SIG-M5 (cell line): ENCODE data around the gene COMMD10.

ENCODE experiments used
- DNase-seq: peaks from one replicate; lab custom pipeline; 2025; lab: John Stamatoyannopoulos, UW

COMMD10 gene

GRCh38 chr5:116292321-116292720 is 207.5 kb downstream of the COMMD10 start:
- DNase-seq = no peak

DNA sequence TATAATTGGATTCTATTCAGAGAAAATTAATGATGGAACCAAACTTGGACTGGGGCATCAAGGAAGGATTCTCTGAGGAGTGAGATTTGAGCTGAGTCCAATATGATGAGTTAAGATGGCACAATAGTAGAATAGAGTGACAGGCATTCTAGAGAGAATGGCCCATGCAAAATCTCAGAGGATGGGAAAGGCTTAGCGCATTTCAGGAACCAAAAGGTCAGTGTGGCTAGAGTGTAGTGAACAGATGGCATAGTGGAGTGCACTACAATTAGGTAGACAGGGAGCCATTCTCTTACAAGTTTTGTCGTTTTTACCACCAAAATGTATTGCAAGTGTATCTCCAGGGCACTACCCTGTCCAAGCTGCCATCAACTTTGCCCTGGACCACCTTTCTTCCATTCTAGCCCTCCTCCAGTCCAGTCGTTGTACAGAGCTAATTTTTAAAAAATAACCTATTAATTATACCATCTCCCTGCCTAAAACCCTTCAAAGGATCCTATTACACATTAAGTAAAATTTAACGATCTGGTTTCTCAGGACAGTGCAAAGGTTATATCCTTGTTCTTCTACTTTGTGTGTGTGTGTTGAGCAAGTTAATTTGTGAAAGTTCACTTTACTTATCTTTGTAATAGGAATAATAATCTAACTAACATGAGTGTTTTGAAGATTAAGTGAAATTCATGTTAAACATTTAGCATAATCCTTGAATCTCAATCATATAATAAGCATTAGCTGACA is 211.7 kb downstream of the COMMD10 start:
- DNase-seq = no peak

DNA sequence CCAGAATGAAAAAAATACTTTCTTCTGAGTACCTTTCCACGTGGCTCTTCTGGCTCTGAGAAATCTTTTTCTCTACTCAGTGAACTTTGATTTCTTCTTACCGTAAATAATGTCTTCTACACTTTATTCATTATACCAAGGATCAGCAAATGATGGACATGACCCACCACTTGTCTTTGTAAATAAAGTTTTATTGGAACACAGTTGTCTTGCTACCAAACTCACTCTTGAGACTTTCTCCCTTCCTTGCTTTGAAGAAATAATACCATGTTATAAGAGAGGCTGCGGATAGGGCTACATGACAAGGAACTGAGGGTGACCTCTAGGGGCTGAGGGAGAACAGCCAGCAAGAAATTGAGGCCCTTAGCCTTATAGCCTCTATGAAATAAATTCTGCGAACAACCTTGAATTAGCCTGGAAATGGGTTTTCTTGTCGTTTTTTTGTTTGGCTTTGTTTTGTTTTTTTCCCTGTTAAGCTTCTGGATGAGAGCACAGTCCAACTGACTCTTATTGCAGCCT is 212.5 kb downstream of the COMMD10 start:
- DNase-seq = no peak

DNA sequence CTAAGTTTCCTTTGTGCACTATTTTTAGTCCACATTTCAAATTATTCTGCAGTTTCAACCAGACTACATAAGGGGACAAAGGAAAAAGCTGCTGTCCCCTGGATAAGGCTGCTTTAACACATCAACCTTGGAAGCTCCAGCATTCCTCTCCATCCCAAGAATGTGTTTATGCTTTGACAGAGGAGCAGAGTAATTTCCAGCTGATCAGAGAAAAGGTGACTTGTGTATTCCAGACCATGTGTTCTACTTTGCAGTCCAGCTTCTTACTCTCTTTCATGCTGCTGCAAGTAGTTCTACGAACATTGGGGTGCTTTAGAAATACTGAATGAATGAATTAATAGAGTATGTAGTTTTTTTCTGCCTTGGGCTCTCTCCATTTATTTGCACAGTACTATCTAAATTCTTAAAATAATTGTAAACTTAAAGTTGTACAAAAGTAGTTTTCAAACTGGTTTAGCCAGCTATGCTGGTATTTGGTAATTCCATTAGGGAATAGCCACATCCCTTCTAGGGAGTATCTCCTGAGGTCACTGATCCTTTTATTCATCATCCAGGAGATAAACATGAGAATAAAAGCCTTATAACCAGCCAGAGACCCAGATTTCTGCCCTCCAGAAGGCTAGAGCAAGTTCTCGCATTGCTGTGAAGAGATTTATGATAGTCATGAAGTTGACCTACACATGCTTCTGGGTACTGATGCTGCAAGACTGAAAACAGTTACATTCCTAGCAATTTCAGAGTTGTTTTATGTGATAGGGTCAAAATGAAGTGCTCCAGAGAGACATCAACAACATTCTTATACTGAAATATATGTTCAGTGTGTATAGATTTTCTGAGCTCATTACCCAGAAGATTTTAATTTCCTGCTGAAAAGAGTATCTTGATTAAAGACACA is 215.2 kb downstream of the COMMD10 start:
- no peak for DNase-seq

DNA sequence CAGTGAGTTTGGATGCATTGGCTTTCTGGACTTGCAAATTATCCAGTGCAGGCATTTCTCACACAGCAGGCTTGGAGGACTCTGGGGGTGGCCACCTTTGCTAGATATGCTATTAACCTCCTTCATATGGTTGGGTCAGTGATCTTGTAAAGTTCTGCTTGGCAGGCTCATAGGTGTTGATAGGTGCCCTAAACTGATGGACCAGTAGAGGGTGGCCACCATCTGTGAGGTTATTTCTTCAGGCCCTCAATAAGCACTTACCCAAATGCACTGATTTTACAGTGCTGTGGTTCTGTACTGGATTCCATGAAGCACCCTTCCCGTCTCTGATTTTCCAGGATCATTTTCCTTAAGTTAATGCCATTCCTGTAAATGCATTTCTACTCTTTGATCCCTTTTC is 216.3 kb downstream of the COMMD10 start:
- no peak for DNase-seq

DNA sequence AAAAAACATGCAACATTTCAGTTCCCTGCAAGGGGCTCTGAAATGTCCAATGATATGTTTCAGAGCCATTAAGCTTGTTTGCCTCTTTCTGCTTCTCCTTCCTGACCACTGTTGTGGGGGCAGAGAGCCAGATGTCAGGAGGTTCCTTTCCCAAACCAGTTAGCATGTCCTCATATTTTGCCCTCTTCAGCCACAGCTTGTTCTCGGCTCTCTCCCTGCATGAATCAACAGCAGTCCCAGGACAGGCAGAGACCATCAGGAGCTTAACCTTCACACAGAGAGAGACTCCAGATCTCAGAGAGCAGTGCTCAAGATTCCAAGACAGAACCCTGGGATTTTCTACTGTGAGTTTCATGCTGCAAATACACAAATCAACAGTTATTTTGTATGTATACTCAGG is 218.5 kb downstream of the COMMD10 start:
- DNase-seq = no peak

DNA sequence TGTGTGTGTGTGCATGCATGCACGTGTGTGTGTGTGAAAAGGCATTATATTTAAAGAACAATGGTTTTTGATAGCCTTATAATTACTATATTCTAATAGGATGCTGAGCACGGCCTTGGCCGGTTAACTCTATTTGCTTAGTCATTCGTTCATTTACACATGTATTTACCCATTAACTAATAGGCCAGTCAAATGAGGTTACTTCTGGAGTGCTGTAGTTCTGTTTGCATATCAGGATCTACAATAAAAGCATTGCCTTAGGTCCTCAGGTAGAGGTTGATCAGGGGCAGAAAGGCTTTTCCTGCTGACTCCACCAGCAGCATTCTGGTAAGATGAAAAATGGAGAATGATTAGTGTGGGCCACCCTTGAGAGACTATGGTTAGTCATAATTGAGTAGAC is 219.0 kb downstream of the COMMD10 start:
- no peak for DNase-seq

DNA sequence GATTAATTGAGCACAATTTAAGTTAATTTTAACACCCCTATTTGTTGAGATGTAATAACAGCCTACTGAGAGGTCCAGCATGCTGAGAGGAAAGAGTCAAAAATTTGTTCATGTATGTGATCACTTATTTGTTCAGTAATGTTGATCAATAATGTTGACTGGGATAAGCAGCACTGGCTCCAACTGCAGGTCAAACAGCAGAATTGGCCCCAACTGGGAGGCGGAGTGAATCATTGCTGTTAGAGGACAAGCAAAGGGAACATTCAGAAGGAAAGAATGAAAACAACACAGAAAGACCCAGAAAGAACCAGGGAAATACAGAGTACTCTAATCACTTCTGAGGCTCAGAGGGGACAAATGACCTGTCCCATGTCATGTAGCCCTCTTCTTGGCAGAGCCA is 221.1 kb downstream of the COMMD10 start:
- no peak for DNase-seq

DNA sequence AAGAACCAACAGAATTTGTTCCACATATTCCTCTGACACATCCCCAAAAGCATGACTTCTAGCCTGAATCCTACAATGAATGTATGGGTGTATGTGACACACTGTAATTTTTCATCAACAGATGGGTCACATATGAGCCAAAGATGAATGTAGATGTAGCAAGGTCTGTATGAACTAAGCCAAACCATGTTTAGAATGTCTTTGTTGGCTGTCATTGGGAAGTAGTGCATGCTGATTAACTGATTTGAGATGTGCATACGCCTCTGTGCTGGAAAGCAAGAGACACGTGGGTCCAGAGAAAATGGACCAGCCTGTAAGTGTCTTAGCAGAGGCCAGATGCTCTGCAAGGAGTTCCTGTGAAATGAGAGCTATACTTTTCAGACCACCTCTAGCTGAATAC is 222.0 kb downstream of the COMMD10 start:
- no peak for DNase-seq

DNA sequence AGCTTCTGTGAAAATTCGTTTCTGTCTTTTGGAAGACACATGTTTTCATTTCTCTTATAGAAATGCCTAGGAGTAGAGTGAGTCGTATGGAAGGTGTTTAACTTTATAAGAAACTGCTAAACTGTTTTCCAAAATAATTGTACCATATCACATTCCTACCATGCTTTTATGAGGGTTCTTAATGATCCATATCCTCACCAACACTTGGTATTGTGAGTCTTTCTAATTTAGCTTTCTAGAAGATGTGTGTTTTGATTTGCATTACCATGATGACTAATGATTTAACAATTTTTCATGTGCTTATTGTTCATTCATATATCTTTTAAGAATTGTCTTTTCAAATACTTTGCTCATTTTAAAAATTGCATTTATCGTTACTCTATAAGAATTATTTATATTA is 223.6 kb downstream of the COMMD10 start:
- no peak for DNase-seq

DNA sequence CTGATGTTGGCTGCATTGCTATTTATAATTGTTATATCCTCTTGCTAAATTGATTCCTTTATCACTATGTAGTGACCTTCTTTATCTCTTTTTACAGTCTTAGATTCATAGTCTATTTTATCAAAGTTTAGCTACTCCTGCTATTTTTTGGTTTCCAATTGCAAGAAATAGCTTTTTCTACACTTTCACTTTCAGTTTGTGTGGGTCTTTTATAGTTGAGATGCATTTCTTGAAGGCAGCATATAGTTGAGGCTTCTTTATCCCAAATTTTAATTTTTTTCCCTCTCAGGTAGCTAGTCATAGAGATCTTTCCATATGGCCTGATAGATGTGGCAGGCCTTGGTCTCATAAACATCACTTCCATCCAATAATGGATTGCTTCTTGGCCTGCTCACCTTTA is 228.5 kb downstream of the COMMD10 start:
- no peak for DNase-seq

- DNase-seq = no peak
Observed at GRCh38 chr5:116315531-116315930, 230.7 kb downstream of the COMMD10 start.

- no peak for DNase-seq
Observed at GRCh38 chr5:116318091-116318854, 233.4 kb downstream of the COMMD10 start.

DNA sequence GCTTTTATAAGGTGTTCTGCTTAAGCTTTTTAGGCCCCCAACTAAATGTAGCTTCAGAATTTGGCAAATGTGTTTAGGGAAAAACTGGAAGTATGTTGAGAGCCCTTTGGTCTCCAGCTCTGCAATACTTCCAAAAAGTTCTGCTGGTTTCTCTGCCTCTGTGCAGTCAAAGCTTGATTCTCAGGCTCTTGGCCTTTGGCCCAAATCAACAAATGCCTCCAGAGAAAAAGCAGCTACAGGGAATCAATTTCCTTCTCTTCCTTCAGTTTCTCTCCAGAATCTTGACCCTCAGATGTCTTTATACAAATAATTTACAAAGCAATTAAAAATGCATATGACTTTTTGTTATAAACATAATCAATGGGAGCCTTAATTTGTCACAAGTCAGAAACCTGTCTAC is 235.7 kb downstream of the COMMD10 start:
- no peak for DNase-seq

DNA sequence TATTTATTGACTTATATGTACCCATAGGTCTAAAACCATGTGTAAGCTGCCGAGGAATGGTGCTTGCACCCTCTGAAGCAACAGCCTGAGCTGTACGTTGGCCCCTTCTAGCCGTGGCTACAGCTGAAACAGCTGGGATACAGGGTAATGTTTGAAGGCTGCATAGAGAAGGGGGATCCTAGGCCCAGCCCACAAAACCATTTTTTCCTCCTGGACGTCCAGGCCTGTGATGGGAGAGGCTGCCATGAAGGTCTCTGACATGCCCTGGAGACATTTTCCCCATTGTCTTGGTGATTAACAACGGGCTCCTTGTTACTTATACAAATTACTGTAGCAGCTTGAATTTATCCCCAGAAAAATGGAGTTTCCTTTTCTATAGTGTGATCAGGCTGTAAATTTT is 244.7 kb downstream of the COMMD10 start:
- DNase-seq = no peak

- no peak for DNase-seq
Observed at GRCh38 chr5:116340799-116341198, 256.0 kb downstream of the COMMD10 start.
